HG02981 (cell line): ENCODE measurements around the gene DCHS1.

Experiments
- ATAC-seq: cut with Tn5 transposase; IDR thresholded peaks from one replicate; pipeline ENCODE4 v1.9.1; 2021; ENCODE audit warnings: mild to moderate bottlenecking, moderate library complexity; ENCODE audit not compliant: unreplicated experiment

DCHS1 gene

DNA sequence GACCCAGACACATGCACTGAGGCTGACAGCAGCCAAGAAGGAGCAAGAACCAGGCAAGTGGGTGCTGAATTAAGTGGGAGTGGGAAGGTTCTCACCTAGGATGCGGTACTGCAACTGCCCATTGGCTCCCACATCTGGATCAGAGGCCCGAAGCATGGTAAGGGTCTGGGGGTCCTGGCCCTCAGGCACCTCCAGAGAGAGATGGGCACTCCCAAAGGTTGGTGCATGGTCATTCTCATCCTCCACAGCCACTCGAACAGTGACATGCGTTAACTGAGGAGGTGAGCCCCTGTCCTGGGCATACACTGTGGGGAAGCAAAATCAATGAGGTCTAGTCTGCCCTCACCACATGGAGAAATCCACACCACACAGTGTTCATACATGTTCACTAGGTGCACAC lies 27.1 kb downstream of the DCHS1 start:
- ATAC-seq, result no peak

- peak; percentile 76 for ATAC-seq
Observed at GRCh38 chr11:6627762-6628241, 27.8 kb downstream of the DCHS1 start.

- ATAC-seq, result no peak
Observed at GRCh38 chr11:6626971-6627761, 28.4 kb downstream of the DCHS1 start.

DNA sequence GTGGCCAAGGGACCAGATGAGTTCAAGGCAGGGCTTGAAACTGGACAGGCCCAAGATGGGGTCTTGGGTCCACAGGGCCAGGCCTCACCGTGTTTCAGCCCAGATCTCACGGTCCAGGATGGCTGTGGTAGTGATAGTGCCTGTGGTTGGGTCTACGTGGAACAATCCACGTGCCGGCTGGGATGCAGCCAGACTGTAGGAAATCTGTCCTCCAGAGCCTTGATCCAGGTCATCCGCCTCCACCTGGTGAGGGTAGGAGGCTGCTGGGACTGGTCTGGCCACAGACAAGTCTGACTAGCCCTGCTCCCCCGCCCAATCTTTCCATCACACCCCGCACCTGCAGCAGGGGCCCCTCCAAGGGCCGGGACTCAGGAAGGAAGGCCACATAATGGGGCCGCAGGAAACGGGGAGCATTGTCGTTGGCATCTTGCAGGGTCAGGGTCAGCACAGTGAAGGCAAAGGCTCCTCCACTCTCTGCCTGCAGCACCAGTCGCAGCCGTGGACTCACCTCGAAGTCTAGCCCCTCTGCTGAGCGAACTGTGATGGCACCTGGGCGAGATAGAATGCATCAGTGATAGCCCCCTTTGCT lies 29.7 kb downstream of the DCHS1 start:
- ATAC-seq, result no peak

GRCh38 chr11:6625156-6625831 lies 30.3 kb downstream of the DCHS1 start:
- no peak for ATAC-seq

- no peak for ATAC-seq
Observed at GRCh38 chr11:6623391-6624363, 31.9 kb downstream of the DCHS1 start.

DNA sequence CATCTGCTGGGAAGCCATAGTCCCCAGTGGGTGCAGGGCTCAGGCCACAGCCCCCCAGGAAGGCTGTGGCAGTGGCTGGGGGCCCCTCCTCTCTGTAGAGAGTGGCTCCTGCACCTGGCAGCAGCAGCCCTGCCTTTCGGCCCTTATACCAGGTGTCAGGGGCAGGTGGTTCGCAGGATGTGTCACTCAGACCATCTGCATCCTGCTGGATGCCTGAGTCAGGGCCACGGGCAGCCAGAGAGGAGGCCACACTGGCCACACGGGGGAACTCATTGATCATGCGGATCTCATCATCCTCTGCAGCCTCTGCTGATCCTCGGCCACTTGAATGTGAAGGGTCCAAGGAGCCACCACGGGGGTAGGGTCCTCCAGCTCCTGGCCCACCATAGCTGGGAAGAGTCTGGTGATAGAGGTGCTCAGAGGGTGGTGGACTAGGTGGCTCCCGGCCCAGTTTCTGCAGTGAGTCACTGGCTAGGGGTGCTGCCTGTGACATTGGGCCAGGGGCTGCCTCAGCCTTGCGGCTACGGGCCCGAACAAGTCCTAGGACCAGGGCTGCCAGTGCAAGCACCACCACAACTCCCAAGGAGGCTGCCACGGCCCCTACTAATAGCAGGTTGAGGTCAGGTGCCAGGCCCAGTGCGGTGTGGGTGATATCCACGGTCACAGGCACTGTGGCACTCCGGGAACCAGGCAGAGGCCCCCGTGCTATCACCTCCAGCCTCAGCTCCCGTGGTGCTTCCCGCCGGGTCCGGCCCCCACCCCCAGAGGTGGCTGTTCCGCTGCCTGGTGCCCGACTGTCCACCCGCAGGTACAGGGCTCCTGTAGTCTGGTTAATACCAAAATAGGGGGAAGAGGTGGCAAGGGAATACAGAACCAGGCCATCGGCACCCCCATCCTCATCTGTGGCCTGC lies 33.1 kb downstream of the DCHS1 start:
- ATAC-seq, result no peak

- ATAC-seq, result no peak
Observed at GRCh38 chr11:6621711-6622211, 33.8 kb downstream of the DCHS1 start.

DNA sequence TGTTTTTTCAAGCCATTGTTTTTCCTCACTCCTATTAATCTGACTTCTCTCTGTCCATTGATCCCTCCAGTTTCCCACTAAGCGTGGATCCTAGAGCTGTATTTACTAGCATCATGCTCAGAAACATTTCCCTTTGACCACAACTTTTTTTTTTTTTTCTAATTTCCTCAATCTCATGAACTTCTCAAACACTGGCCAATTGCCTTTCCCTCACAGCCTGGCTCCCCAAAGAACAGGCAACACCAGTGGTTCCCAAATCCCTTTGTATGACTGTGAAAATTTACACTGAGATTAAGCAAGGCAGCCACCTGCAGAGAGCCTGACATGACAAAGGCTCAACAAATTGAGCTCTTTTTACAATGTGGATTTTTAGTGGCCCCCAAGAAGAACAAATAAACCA lies 35.0 kb downstream of the DCHS1 start:
- ATAC-seq, result no peak

DNA sequence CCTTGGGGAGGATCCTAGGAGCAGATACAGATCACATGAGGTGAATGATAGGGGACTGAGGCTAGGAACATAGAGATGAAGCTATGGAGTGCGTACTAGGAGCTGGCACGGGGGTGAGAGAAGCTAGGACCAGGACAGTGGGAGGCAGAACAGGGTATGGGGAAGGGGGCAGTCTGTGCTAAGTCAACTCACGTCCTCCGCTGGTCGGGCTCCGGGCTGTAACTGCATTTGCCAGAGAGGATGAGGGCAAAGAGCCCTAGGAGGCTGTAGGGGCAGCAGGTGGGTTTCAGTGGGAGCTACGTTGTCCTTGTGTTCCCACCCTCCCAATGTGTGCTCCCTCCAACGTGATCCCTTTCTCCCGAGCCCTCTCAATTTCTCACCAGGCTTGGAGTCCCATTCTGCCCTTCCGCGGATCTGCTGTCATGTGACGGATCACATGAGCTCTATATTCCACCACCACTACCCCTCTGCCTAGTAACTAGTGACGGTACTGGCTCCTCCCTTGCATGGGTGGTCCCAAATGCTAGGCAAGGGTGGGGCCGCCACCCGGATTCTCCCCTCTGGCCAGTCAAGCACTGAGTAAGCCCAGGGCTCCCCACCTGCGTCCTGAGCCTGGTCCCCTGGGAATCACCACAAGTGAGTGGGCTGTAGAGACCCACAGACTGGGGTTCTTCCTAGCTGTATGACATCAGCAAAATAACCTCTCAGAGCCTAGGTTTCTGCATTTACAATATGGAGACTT lies 36.4 kb downstream of the DCHS1 start, which contains the start of gene TPP1:
Gene TPP1, minus strand, starts transcription at position 419 of the 742 bp plus-strand sequence. Its CDS starts 22 bp downstream, at position 397.
- peak; percentile 99 for ATAC-seq

- ATAC-seq, result no peak
Observed at GRCh38 chr11:6618117-6619003, 37.2 kb downstream of the DCHS1 start.

GRCh38 chr11:6617315-6617781 lies 38.3 kb downstream of the DCHS1 start:
- ATAC-seq, result no peak

DNA sequence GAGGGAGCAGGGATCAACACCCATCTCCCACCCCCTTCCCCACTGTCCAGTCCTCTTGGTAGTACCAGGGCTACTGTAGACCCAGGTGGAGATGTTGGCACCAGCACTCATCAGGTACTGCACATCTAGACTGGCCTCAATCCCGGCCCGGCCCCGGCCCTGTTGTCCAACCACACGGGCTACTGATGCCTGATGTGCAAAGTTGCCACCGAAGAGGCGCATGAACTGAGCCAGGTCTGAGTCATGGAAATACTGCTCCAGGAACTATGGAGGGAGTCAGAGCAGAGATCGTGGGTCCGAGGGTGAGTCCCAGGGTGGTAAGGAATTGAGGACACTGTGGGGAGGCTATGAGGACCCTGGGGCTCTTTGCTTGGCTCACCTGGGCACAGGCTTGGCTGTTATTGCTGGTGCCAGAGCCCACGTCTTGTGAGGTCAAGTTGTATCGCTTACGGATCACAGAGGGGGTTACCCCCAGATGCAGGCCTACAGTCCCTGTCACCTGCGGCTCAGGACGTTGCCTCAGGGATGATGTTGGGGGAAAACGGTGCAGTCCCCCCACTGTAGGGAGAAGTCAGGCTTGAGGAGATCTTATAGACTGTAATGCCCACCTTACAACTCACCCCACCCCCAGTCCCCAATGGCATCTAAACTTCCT lies 38.9 kb downstream of the DCHS1 start:
- ATAC-seq, result no peak

- ATAC-seq, result no peak
Observed at GRCh38 chr11:6615882-6616585, 39.6 kb downstream of the DCHS1 start.

- no peak for ATAC-seq
Observed at GRCh38 chr11:6615046-6615445, 40.6 kb downstream of the DCHS1 start.

DNA sequence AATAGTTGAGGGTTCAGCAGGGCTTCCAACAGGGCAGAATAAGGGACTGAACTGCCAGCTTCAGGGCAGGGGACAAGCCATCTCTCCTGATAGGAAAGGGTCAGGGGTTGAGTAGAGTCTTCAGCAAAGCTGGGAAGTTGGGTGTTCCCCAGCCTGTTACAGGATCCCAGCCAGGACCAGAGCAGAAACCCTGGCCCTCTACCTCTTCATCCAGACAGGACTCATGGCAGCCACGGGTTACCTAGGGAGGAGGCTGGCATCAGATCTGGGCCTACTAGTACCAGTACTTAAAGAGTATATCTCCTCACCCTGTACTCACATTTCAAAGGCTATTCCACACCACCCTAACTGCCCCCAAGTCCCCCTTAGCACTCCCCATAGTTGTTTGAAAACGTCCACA lies 41.2 kb downstream of the DCHS1 start:
- ATAC-seq, result no peak
